H1 (cell line): ENCODE data around the gene RPS19. TPM values are rescaled to one million over a fixed set of nuclear protein-coding genes. Genes with fewer than 3 reads are reported as not detected.

Source experiments
- CTCF ChIA-PET: fragments of 300-600 bp; sonication (Branson Sonifier 250); formaldehyde crosslinking; loops from one replicate; lab custom pipeline; 2021; ENCODE audit not compliant: partially characterized antibody; lab: Charles Lee
- POLR2A ChIA-PET: fragments of 300-600 bp; sonication (Branson Sonifier 250); formaldehyde crosslinking; loops from one replicate; lab custom pipeline; 2021; ENCODE audit warnings: inconsistent platforms; ENCODE audit not compliant: partially characterized antibody; lab: Charles Lee
- DNase-seq, 2 experiments: peaks; one replicate each; pipeline versions ENCODE4 v3.0.0 to v3.0.0-alpha.2; 2010 to 2022; ENCODE audit warnings: low spot score in 2 of 2, low read depth in 1 of 2, mixed read lengths in 1 of 2
- FAIRE-seq: peaks from 2 replicates; lab custom pipeline; 2011; peaks lifted over from hg19 to GRCh38; lab: Jason Lieb, UNC
- H2AFZ ChIP-seq: 2 replicates; pipeline ENCODE4 v1.8.1; 2012; ENCODE audit warnings: low read length, inconsistent platforms
- H2AK5ac ChIP-seq: 2 replicates; pipeline ENCODE4 v1.6.1; 2013; ENCODE audit warnings: low read depth, low read length
- H2BK120ac ChIP-seq: replicated peaks from 2 replicates; pipeline ENCODE3; 2013; ENCODE audit warnings: low read depth, low read length, inconsistent platforms
- H2BK12ac ChIP-seq: 2 replicates; pipeline ENCODE4 v1.6.1; 2013; ENCODE audit warnings: low read depth, low read length
- H2BK15ac ChIP-seq: 2 replicates; pipeline ENCODE4 v1.6.1; 2013; ENCODE audit warnings: low read length
- H2BK20ac ChIP-seq: 2 replicates; pipeline ENCODE4 v1.6.1; 2013; ENCODE audit warnings: low read length
- H2BK5ac ChIP-seq: 2 replicates; pipeline ENCODE4 v1.6.1; 2013; ENCODE audit warnings: low read depth, low read length
- H3K14ac ChIP-seq: 2 replicates; pipeline ENCODE4 v1.6.1; 2013; ENCODE audit warnings: inconsistent platforms; ENCODE audit not compliant: insufficient read length
- H3K18ac ChIP-seq: 2 replicates; pipeline ENCODE4 v1.6.1; 2013; ENCODE audit warnings: low read length; ENCODE audit errors: extremely low read depth
- H3K23ac ChIP-seq: 2 replicates; pipeline ENCODE4 v1.6.1; 2013; ENCODE audit warnings: inconsistent platforms; ENCODE audit not compliant: insufficient read length
- H3K23me2 ChIP-seq: 2 replicates; pipeline ENCODE4 v1.6.1; 2013; ENCODE audit warnings: low read depth, low read length
- H3K27ac ChIP-seq: 2 replicates; pipeline ENCODE4 v1.6.1; 2011; ENCODE audit warnings: low read depth, low read length, inconsistent platforms
- H3K27me3 ChIP-seq, 4 experiments: replicated peaks in 1 of 4; 1 replicate in 1 of 4; 2 replicates in 3 of 4; pipeline versions ENCODE4 v1.6.1 to v1.8.1; 2011 to 2013; ENCODE audit warnings: low read length in 3 of 4, mild to moderate bottlenecking in 3 of 4, inconsistent platforms in 2 of 4, mixed read lengths in 2 of 4, moderate library complexity in 1 of 4; ENCODE audit not compliant: control insufficient read depth in 3 of 4, insufficient read depth in 3 of 4; ENCODE audit errors: extremely low read depth in 1 of 4
- H3K36me3 ChIP-seq, 4 experiments: 2 replicates each; pipeline versions ENCODE4 v1.6.1 to v1.8.1; 2011 to 2013; ENCODE audit warnings: mild to moderate bottlenecking in 4 of 4, low read length in 3 of 4, moderate library complexity in 2 of 4, control low read depth in 1 of 4, inconsistent platforms in 1 of 4; ENCODE audit not compliant: insufficient read depth in 4 of 4, control insufficient read depth in 2 of 4
- H3K4ac ChIP-seq: replicated peaks from 2 replicates; pipeline ENCODE3; 2013; ENCODE audit warnings: low read length, low read depth, mixed read lengths, inconsistent platforms; ENCODE audit not compliant: insufficient read length
- H3K4me1 ChIP-seq, 4 experiments: replicated peaks in 1 of 4; 1 replicate in 1 of 4; 2 replicates in 3 of 4; pipeline versions ENCODE4 v1.6.1 to v1.8.1; 2011 to 2013; ENCODE audit warnings: low read length in 3 of 4, inconsistent platforms in 2 of 4, mixed read lengths in 1 of 4; ENCODE audit not compliant: insufficient read depth in 4 of 4, control insufficient read depth in 3 of 4
- H3K4me2 ChIP-seq, 2 experiments: 2 replicates each; pipeline versions ENCODE4 v1.6.1 to v1.8.1; 2011 to 2013; ENCODE audit warnings: low read depth in 2 of 2, low read length in 2 of 2, control low read depth in 1 of 2, inconsistent platforms in 1 of 2, mild to moderate bottlenecking in 1 of 2; ENCODE audit not compliant: insufficient read depth in 1 of 2
- H3K4me3 ChIP-seq, 4 experiments: fragments of 200-600, 300-600 bp in 1 of 4; sonication (generic), shearing (Covaris generic), sonication (Bioruptor Twin) in 1 of 4; 2 replicates each; pipeline versions ENCODE4 v1.5.1 to v1.8.1; 2011 to 2016; ENCODE audit warnings: low read length in 4 of 4, low read depth in 3 of 4, control low read depth in 2 of 4, inconsistent platforms in 2 of 4, mild to moderate bottlenecking in 2 of 4, mixed read lengths in 1 of 4, moderate library complexity in 1 of 4; ENCODE audit not compliant: insufficient read depth in 2 of 4; ENCODE audit errors: extremely low read depth in 1 of 4
- H3K56ac ChIP-seq: replicated peaks from 2 replicates; pipeline ENCODE3; 2013; ENCODE audit warnings: low read depth, mild to moderate bottlenecking, mixed read lengths, low read length, inconsistent platforms; ENCODE audit not compliant: insufficient read length
- H3K79me1 ChIP-seq: 2 replicates; pipeline ENCODE4 v1.6.1; 2013; ENCODE audit warnings: low read depth, low read length, control low read depth
- H3K79me2 ChIP-seq, 2 experiments: 2 replicates each; pipeline versions ENCODE4 v1.6.1 to v1.8.1; 2012 to 2013; ENCODE audit warnings: low read length in 2 of 2, mild to moderate bottlenecking in 2 of 2, inconsistent platforms in 1 of 2; ENCODE audit not compliant: insufficient read depth in 2 of 2, control insufficient read depth in 1 of 2
- H3K9ac ChIP-seq, 4 experiments: replicated peaks in 1 of 4; 1 replicate in 1 of 4; 2 replicates in 3 of 4; pipeline versions ENCODE4 v1.6.1 to v1.8.1; 2011 to 2013; ENCODE audit warnings: low read depth in 3 of 4, low read length in 3 of 4, control low read depth in 2 of 4, mild to moderate bottlenecking in 2 of 4, moderate library complexity in 2 of 4, inconsistent platforms in 1 of 4; ENCODE audit errors: extremely low read depth in 1 of 4
- H3K9me3 ChIP-seq, 2 experiments: 2 replicates each; pipeline versions ENCODE4 v1.6.1 to v1.8.1; 2012 to 2013; ENCODE audit warnings: mild to moderate bottlenecking in 2 of 2, moderate library complexity in 2 of 2, control low read depth in 1 of 2, inconsistent platforms in 1 of 2, low read depth in 1 of 2, low read length in 1 of 2, mixed read lengths in 1 of 2; ENCODE audit not compliant: insufficient read depth in 2 of 2
- H4K20me1 ChIP-seq, 2 experiments: replicated peaks in 1 of 2; 2 replicates each; pipeline versions ENCODE3 to v1.8.1; 2011 to 2013; ENCODE audit warnings: inconsistent platforms in 2 of 2, low read length in 2 of 2, mild to moderate bottlenecking in 1 of 2; ENCODE audit not compliant: insufficient read depth in 2 of 2, control insufficient read depth in 1 of 2
- H4K5ac ChIP-seq: 2 replicates; pipeline ENCODE4 v1.6.1; 2013; ENCODE audit warnings: low read length, low read depth, mixed read lengths, inconsistent platforms; ENCODE audit not compliant: insufficient read length
- H4K8ac ChIP-seq: 2 replicates; pipeline ENCODE4 v1.8.0; 2013; ENCODE audit warnings: mild to moderate bottlenecking, moderate library complexity, low read length, inconsistent platforms; ENCODE audit not compliant: insufficient read depth; ENCODE audit errors: extremely low read depth
- H4K91ac ChIP-seq: replicated peaks from 2 replicates; pipeline ENCODE3; 2013; ENCODE audit warnings: low read length, mixed read lengths, inconsistent platforms; ENCODE audit not compliant: insufficient read length
- KDM4A ChIP-seq: IDR thresholded peaks from one replicate; pipeline ENCODE4 v1.7.1; 2012; ENCODE audit warnings: low read depth, mild to moderate bottlenecking, moderate library complexity, low read length, inconsistent platforms; ENCODE audit not compliant: severe bottlenecking
- POLR2AphosphoS5 ChIP-seq: IDR thresholded peaks from 2 replicates; pipeline ENCODE4 v1.6.1; 2011; ENCODE audit warnings: low read depth, low read length
- WGBS, 2 experiments: shearing (Covaris generic) in 1 of 2; methylation state at CpG; one replicate each; pipeline versions ENCODE4 v1.1.6 to v1.1.7; 2013 to 2015; ENCODE audit warnings: low lambda C conversion rate in 2 of 2, mixed read lengths in 2 of 2, inconsistent platforms in 1 of 2, low coverage in 1 of 2, missing lambda C conversion rate in 1 of 2; ENCODE audit not compliant: insufficient replicate concordance in 2 of 2, insufficient coverage in 1 of 2, insufficient read length in 1 of 2; ENCODE audit errors: extremely low coverage in 1 of 2, missing lambda C conversion rate in 1 of 2; 5-methylcytosine and 5-hydroxymethylcytosine counted together
- polyA plus RNA-seq, 7 experiments: library from polyadenylated mRNA; depleted of rRNA in 3 of 7; stranded (reverse) in 5 of 7; unstranded in 2 of 7; fragments of >200 nt in 5 of 7; fragments of 200-250 nt in 2 of 7; gene quantifications; 1 replicate in 5 of 7; 2 replicates in 1 of 7; 4 replicates in 1 of 7; pipeline versions ENCODE4 v1.2.1 to v1.2.3, GENCODE V29; 2011 to 2013; ENCODE audit warnings: missing spikeins in 2 of 7, mixed read lengths in 2 of 7
- total RNA-seq: library from RNA; stranded (reverse); fragmentation: NEBNext Ultra II Directional; extraction: Animal tissue kit (Norgen Biotek cat#: 25700); gene quantifications from 2 replicates; pipeline ENCODE4 v1.2.1, GENCODE V29; 2021
- TF ChIP-seq, protein P1 (sequence below): IDR thresholded peaks from 2 replicates; pipeline ENCODE4 v1.6.1; 2012; ENCODE audit warnings: inconsistent platforms

RPS19 gene
- total and polyA plus RNA-seq, 2 of the 8 experiments (the other 6 are each of a cell fraction or from before 2014, with no cell fraction given), result 2,817 to 5,751 TPM

DNA sequence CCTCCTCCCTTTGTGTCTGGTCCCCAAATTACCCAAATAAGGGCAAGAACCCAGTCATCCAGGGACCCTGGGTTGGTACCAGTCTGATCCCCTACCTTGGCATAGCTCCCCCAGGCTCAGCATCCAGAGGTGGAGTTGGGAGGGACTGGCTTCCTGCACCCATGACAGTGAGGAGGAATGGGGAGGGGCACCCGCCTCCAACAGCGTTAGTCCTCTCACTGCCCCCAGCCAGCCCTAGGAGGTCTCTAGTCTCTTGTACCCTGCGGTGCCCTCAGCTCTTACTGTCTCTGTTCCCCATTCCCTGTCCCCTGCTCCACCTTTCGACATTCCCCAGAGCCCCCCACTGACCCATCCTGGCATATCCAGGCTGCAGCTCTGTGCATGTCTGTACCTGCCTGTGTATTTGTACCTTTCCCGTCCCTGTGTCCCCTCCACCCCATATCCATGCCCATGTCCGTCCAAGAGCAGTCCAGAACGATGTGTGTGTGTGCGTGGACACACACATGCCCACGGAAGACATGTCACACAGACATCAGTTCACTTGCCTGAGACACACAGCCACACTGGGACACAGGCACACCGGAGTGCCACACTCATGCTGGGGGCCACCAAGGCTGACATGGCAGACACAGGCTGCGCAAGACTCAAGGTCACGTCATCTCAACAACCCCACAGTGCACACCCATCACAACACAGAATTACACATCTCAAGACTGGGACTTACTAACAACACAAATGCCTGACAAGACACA is 50.4 kb downstream of the RPS19 start:
- Histone ChIP-seq H3K9me3 (no peaks in the 10 kb centered on the region), H3K14ac (no peak overlapping the region), H4K91ac (peak overlapping the region; percentile 83), H3K27me3 (peaks cover 45 to 62% (median 58%) of the 10 kb centered on the region in 4 experiments), H3K56ac (no peak overlapping the region), H2AK5ac (no peak overlapping the region; the same call in 1 of the 2 replicates), H3K4me1 (peaks cover 0 to 22% (median 5%) of the 10 kb centered on the region in 4 experiments; a peak in 5 of 7 replicates), H3K4me3 (no peak overlapping the region), H3K79me2 (no peaks in the 10 kb centered on the region), H2BK12ac (0 out of 2 replicates have a peak overlapping the region, but pooled peaks have one; percentile 11), H3K36me3 (peaks cover 0 to 4% (median 0%) of the 10 kb centered on the region in 4 experiments; a peak in 3 of 8 replicates), H4K8ac (no peak overlapping the region; the same call in 1 of the 2 replicates), H3K4ac (no peak overlapping the region), H2BK15ac (peak overlapping the region; percentile 77), H2AFZ (no peak overlapping the region), H2BK20ac (no peak overlapping the region), H4K20me1 (peaks cover 6 to 25% of the 10 kb centered on the region in 2 experiments), H3K18ac (no peak overlapping the region), H2BK5ac (peak overlapping the region; percentile 6; the same call in 1 of the 2 replicates), H4K5ac (no peak overlapping the region), H3K23ac (peak overlapping the region; percentile 92), H3K23me2 (peaks cover 6% of the 10 kb centered on the region; the same call in 1 of the 2 replicates), H3K4me2 (no peak overlapping the region), H3K9ac (no peak overlapping the region; a peak in 1 of 7 replicates), H3K27ac (no peak overlapping the region), H3K79me1 (peaks cover 2% of the 10 kb centered on the region; the same call in 1 of the 2 replicates), H2BK120ac (no peak overlapping the region)
- DNase-seq, result no peak
- TF ChIP-seq, protein P1, sequence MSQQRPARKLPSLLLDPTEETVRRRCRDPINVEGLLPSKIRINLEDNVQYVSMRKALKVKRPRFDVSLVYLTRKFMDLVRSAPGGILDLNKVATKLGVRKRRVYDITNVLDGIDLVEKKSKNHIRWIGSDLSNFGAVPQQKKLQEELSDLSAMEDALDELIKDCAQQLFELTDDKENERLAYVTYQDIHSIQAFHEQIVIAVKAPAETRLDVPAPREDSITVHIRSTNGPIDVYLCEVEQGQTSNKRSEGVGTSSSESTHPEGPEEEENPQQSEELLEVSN, result no peak
- TF ChIP-seq POLR2AphosphoS5, result 0 out of 2 replicates have a peak, but pooled peaks have one; percentile 12
- no peak for TF ChIP-seq KDM4A
- CTCF ChIA-PET, result interaction anchor here (0.7 to 1.7 kb wide), 7 partner anchors 12 to 47 kb away, joined by 3 to 8 read pairs (median 3); no protein-coding TSS in a partner anchor
- POLR2A ChIA-PET, result interaction anchor here (0.8 to 13.1 kb wide), 9 partner anchors 9 to 50 kb away, joined by 3 to 167 read pairs (median 4); no protein-coding TSS in a partner anchor
- WGBS, 2 experiments, result 69% methylated on average over 12 of the region's 12 CpGs; no CpG with 5 or more reads in 1 of the 2 experiments
- no peak for FAIRE-seq
